Measurements from ENCODE around the gene CPSF6. TPM values are rescaled to one million over a fixed set of nuclear protein-coding genes. Genes with fewer than 3 reads are reported as not detected.
"Not testable (repeated sequence)": the region's sequence is repeated elsewhere in the genome, so short reads cannot be mapped to it uniquely, and the experiment has no call there.

Gene CPSF6
- total RNA-seq, 1 donor from 2014 or later, result 29.2 TPM

DNA sequence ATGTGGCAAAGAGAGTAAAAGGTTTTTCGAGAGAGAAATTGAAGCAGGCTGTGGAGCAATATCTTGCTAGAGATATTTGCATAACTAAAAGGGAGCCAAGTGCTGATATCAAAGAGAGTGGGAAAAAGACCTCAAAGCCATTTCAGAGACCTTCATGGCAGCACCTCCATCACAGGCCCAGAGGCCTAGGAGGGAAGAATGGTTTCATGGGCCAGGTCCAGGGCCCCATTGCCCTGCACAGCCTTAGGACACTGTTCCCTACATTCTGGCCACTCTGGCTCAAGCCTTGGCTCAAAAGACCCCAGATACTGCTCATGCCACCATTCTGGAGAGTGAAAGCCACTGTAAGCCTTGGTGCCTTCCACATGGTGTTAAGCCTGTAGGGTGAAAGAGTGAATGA lies 58.8 kb downstream of the CPSF6 start:
- H3K4me3 ChIP-seq, result no peak overlapping the region
- no peak overlapping the region for H3K27ac ChIP-seq
- no peaks in the 10 kb centered on the region for H3K4me1 ChIP-seq
- no peak for DNase-seq (ENCODE audit: low spot score in 2 of 2)
- intact Hi-C loops (cut with DNase I), result no loop called here
- TF ChIP-seq, protein P1, sequence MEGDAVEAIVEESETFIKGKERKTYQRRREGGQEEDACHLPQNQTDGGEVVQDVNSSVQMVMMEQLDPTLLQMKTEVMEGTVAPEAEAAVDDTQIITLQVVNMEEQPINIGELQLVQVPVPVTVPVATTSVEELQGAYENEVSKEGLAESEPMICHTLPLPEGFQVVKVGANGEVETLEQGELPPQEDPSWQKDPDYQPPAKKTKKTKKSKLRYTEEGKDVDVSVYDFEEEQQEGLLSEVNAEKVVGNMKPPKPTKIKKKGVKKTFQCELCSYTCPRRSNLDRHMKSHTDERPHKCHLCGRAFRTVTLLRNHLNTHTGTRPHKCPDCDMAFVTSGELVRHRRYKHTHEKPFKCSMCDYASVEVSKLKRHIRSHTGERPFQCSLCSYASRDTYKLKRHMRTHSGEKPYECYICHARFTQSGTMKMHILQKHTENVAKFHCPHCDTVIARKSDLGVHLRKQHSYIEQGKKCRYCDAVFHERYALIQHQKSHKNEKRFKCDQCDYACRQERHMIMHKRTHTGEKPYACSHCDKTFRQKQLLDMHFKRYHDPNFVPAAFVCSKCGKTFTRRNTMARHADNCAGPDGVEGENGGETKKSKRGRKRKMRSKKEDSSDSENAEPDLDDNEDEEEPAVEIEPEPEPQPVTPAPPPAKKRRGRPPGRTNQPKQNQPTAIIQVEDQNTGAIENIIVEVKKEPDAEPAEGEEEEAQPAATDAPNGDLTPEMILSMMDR (IDR thresholded peaks at IDR 0.05), result no peak
- no peaks in the 10 kb centered on the region for H3K9me3 ChIP-seq
- H3K36me3 ChIP-seq, result no peaks in the 10 kb centered on the region
- no peaks in the 10 kb centered on the region for H3K27me3 ChIP-seq

DNA sequence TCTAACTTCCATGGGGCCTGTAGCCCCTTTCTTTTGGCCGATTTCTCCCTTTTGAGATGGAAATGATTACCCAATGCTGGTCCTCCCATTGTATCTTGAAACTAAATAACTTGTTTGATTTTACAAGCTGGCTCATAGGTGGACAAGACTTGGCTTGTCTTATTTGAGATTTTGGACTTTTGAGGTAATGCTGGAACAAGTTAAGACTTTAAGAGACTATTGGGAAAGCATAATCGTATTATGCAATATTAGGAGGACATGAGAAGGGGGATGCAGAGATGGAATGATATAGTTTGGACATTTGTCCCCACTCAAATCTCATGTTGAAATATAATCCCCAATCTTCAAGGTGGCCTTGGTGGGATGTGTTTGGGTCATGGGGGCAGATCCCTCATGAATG lies 59.6 kb downstream of the CPSF6 start:
- no peaks in the 10 kb centered on the region for H3K4me1 ChIP-seq
- H3K27me3 ChIP-seq, result no peaks in the 10 kb centered on the region
- DNase-seq (ENCODE audit: low spot score in 2 of 2), result no peak
- no peaks in the 10 kb centered on the region for H3K36me3 ChIP-seq
- intact Hi-C loops (cut with DNase I), result no loop called here
- H3K27ac ChIP-seq, result no peak overlapping the region
- H3K9me3 ChIP-seq, result no peaks in the 10 kb centered on the region
- no peak overlapping the region for H3K4me3 ChIP-seq
- TF ChIP-seq, protein P1 (IDR thresholded peaks at IDR 0.05), result no peak

- peaks cover 0 to 18% of the 10 kb centered on the region in 2 donors for H3K9me3 ChIP-seq
- H3K4me1 ChIP-seq, result no peaks in the 10 kb centered on the region
- TF ChIP-seq, protein P1 (IDR thresholded peaks at IDR 0.05), result no peak
- no peaks in the 10 kb centered on the region for H3K27me3 ChIP-seq
- H3K4me3 ChIP-seq, result no peak overlapping the region
- intact Hi-C loops (cut with DNase I), result no loop called here
- DNase-seq (ENCODE audit: low spot score in 2 of 2), result no peak
- no peak overlapping the region for H3K27ac ChIP-seq
- H3K36me3 ChIP-seq, result no peaks in the 10 kb centered on the region
Observed at GRCh38 chr12:69304284-69304683, 64.9 kb downstream of the CPSF6 start.

DNA sequence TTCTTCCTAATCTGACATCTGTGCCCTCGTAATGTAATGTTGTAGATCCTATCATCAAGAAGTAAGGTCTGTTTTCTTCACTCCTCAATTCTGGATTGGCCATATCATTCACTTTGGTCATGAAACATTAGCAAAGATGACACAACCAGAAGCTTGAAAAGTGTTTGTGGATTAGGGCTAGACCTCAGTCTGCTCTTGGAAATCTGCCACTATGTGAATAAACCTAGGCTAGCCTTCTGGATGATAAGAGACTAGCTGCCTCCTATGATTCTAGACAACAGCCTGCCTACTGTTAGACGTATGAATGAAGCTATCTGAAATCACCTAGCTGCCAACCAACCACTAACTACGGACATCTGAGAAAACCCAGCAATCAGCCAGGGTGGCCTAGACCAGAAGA lies 70.1 kb downstream of the CPSF6 start:
- intact Hi-C loops (cut with DNase I), result no loop called here
- H3K4me3 ChIP-seq, result no peak overlapping the region
- H3K36me3 ChIP-seq, result no peaks in the 10 kb centered on the region
- H3K27ac ChIP-seq, result no peak overlapping the region
- DNase-seq (ENCODE audit: low spot score in 2 of 2), result no peak
- H3K27me3 ChIP-seq, result no peaks in the 10 kb centered on the region
- H3K4me1 ChIP-seq, result no peaks in the 10 kb centered on the region
- TF ChIP-seq, protein P1 (IDR thresholded peaks at IDR 0.05), result no peak
- peaks cover 0 to 13% of the 10 kb centered on the region in 2 donors for H3K9me3 ChIP-seq

DNA sequence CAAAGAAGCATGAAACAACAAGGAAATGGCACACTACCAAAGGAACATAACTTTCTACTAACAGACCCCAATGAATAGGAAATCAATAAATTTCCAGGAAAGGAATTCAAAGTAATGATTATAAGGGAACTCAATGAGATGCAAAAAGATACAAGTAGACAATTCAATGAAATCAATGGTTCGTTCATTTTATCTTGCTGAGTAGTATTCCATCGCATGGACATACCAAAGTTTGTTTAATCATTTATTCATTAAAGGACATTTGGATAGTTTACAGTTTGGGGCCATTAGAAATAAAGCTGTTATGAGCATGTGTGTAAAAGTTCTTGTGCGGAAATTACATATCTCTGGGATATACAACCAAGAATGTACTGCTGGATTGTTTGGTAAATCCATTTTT lies 73.8 kb downstream of the CPSF6 start:
- Histone ChIP-seq H3K9me3 (no peaks in the 10 kb centered on the region), H3K4me3 (no peak overlapping the region), H3K27me3 (no peaks in the 10 kb centered on the region), H3K27ac (no peak overlapping the region), H3K36me3 (no peaks in the 10 kb centered on the region), H3K4me1 (no peaks in the 10 kb centered on the region)
- TF ChIP-seq, protein P1 (IDR thresholded peaks at IDR 0.05), result no peak
- intact Hi-C loops (cut with DNase I), result no loop called here
- no peak for DNase-seq (ENCODE audit: low spot score in 2 of 2)

GRCh38 chr12:69316784-69317183 lies 77.4 kb downstream of the CPSF6 start:
- DNase-seq (ENCODE audit: low spot score in 2 of 2); H3K4me3 ChIP-seq; H3K27ac ChIP-seq; H3K9me3 ChIP-seq; intact Hi-C loops (cut with DNase I); H3K4me1 ChIP-seq; H3K27me3 ChIP-seq; H3K36me3 ChIP-seq: not testable (repeated sequence)

DNA sequence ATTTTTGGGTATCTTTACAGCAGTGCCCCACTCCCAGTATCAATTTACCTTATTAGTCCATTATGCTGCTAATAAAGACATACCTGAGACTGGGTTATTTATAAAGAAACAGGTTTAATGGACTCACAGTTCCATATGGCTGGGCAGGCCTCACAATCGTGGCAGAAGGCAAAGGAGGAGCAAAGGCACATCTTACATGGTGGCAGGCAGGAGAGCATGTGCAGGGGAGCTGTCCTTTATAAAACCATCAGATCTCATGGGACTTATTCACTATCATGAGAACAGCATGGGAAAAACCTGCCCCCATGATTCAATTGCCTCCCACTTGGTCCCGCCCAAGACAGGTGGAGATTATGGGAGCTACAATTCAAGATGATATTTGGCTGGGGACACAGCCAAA lies 77.9 kb downstream of the CPSF6 start:
- H3K9me3 ChIP-seq; H3K27me3 ChIP-seq; intact Hi-C loops (cut with DNase I); H3K36me3 ChIP-seq; H3K4me1 ChIP-seq; H3K27ac ChIP-seq; DNase-seq (ENCODE audit: low spot score in 2 of 2); H3K4me3 ChIP-seq: not testable (repeated sequence)
